ENCODE results near the gene UTP4.
"Not testable (repeated sequence)": the region's sequence is repeated elsewhere in the genome, so short reads cannot be mapped to it uniquely, and the experiment has no call there.

UTP4 gene

DNA sequence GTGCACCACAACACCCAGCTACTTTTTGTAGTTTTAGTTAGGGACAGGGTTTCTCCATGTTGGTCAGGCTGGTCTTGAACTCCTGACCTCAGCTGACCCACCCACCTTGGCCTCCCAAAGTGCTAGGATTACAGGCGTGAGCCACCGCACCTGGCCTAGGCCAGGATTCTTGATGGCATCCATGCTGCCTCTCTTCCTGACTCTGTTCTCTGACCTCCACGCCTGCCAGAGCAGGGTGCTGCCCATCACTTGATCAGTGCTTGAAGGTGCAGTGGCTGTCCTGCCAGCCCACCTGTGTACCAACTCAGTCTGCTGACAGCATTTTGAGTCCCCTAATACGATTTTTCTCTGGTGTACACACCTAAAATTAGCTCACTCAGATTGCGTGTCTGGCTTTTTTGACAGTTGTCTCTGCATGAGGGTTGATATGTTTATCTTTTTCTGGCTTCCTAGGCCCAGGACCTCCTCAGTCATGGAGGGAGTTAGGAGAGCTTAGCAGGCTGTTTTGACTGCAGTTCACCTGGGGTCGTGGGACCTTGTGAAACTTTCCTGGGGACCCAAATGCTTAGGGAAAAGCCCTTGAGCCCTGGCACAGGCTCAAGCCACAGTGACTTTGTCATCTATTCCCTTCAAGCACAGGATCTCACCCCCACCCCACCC lies 21.1 kb upstream of the UTP4 start:
- no peak for DNase-seq

- no peak for DNase-seq
Measured at GRCh38 chr16:69111876-69112230, 20.6 kb upstream of the UTP4 start.

DNA sequence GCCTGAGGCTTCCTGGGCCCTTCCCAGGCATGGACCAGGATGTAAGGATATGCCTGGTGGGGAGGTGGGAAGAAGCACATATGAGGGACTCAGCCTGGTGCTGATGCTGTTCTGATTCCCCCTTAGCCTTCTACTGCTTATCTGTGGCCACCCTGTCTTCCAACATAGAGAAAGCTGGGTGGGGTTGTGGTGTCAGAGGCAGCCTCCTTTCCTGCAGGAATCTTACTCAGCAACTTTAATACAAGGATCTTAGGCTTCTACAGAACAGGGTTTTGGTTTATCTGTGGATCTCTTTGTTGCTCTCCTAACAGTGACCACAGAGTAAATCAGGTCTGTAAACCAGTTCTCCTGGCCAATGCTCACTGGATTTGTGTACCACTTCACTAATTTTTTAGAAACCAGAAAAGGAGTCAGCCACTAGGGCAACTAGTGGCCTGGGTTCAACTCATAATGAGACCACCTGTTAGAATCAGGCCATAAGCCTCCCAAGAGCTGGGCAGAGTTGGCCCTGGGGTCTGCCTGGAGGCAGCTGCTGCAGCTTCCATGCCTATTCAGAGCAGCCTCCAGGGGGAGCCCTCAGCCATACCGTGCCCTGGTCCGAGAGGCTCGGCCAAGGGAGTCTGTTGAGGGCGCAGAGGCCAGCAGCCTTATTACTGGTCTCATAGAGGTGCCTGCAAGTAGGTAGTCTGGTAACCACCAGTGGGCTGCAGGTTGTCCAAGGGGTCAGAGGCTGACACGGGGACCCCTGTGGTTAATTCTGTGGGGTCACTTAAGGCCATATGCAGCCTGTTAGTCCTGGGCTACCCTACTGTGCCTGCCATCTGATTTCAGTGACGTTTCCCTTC lies 19.9 kb upstream of the UTP4 start:
- peak; percentile 52 for DNase-seq

GRCh38 chr16:69113216-69113615 lies 19.2 kb upstream of the UTP4 start:
- DNase-seq, result no peak

DNA sequence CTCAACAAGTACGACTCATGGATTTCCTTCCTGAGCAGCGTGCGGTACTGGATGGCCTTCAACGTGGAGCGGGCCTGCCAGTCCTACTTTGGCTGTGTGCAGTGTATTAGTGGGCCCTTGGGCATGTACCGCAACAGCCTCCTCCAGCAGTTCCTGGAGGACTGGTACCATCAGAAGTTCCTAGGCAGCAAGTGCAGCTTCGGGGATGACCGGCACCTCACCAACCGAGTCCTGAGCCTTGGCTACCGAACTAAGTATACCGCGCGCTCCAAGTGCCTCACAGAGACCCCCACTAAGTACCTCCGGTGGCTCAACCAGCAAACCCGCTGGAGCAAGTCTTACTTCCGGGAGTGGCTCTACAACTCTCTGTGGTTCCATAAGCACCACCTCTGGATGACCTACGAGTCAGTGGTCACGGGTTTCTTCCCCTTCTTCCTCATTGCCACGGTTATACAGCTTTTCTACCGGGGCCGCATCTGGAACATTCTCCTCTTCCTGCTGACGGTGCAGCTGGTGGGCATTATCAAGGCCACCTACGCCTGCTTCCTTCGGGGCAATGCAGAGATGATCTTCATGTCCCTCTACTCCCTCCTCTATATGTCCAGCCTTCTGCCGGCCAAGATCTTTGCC lies 18.0 kb upstream of the UTP4 start:
- DNase-seq, result no peak

GRCh38 chr16:69114976-69115355 lies 17.5 kb upstream of the UTP4 start:
- DNase-seq, result no peak

DNA sequence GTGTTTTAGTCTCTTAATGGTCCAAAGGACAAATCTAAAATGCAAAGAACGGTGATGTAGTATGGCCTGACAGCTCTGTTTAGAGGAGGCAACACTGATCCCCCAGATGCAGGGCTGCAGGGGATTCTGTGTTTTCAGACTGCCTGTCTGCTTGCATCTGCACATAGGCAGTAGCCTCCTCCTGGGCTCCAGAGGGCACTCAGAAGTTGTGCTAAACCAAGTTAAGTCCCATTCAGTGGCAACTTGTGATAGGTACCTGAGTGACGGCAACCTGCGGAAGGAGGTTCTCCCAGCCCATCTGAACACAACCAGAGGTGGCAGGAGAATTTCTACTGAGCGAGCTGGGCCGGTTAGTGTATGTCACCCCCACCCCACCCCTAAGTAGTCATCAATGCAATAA lies 17.1 kb upstream of the UTP4 start:
- DNase-seq, result no peak

DNA sequence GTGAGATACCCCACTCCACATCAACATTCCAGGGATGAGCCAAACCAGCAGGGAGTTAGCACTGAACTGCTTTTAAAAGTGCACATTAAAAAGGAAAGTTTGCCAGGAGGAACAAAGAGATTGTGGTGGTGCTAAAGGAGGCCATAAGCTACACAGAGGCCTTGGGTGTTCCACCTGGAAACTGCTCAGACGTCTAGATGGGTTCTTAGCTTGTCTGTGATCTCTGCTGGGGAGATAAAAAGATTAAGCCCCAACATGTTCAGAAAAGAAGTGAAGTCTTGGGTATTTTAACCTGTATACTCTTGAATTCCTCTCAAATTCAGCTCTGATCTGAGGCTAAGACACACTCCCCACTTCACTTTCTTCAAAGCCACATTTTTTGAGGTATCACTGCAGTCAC lies 16.6 kb upstream of the UTP4 start:
- DNase-seq, result no peak

GRCh38 chr16:69116256-69116875 lies 16.1 kb upstream of the UTP4 start:
- no peak for DNase-seq

DNA sequence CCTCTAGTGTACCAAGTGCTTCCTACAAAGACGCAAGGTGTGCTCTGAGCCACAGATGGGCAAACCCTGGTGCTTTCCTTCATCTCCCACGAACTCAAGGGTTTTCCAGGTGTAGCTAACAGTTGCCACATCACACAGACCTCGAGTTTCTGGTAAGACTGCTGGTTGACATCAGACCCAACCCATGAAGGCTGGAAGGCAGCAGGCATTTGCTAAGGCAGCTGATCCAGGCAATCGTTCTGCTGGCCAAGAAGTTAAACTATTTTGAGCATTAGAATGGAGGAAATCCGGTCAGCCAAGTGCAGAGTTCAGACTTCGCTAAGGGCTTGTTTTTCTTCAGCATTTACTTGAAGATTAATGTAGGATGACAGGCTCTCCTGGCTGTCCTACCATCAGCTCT lies 15.5 kb upstream of the UTP4 start:
- DNase-seq, result no peak

GRCh38 chr16:69118468-69118867 lies 14.0 kb upstream of the UTP4 start:
- no peak for DNase-seq

DNA sequence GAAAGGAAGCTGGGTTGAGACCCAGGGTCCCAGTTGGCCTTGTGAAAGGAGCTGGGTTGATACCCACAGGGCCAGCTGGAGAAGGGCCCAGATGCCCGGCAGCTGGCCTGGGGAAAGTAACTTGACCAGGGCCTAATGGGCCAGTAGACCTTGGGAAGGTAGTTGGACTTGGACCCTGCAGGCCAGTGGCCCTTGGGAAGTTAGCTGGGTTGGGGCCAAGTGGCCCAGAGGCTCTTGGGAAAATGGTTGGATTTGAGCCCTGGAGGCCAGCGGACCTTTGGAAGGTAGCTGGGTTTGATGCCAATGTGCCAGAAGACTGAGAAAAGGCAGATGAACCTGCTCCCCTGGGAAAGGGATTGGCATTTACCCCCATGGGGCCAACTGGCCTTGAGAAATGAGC lies 13.5 kb upstream of the UTP4 start:
- no peak for DNase-seq

DNA sequence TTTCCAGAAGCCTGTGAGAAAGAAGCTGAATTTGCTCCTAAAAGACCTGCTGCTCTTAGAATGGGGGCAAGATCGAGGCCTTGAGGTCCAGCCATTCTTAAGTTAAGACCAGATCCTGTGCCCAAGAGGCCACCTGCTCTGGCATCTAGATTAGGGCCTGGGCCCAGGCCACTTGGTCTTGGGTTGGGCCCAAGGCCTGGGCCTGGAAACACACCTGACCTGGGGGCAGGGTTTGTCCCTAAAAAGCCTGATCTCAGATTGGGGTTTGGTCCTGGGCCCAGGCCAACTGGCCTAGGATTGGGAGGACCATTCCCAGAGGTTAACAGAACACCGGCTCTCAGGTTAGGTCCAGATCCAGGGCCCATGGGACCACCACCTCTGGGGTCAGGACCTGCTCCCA lies 12.9 kb upstream of the UTP4 start:
- DNase-seq, result no peak

DNA sequence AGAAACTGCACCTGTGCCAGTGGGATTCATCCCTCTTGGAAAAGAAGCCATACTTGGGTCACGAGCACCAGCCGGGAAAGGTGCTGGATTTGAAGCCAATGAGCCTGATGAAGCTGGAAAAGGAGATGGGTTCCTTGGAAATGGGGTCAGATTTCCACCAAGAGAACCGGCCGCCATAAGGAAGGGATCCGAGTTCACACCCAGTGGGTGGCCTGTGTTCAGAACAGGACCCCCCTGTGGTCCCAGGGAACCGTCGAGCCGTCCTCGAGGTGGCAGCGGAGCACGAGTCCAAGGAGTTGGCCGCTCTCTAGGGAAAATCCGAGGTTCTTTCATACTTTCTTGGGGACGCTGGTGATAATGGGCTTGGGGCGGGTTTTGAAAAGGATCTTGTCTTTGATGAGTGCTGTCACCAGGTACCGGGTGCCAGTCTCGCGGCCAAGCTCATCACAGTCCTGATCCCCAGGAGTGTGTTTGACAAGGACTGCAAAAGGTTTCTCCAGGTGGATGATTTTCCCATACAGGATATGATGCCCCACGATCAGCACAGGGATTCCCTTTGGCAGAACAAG lies 12.3 kb upstream of the UTP4 start:
- DNase-seq, result no peak

GRCh38 chr16:69123910-69124309 lies 8.5 kb upstream of the UTP4 start:
- peak; percentile 38 for DNase-seq

- not testable (repeated sequence) for DNase-seq
Measured at GRCh38 chr16:69124406-69124805, 8.0 kb upstream of the UTP4 start.

DNA sequence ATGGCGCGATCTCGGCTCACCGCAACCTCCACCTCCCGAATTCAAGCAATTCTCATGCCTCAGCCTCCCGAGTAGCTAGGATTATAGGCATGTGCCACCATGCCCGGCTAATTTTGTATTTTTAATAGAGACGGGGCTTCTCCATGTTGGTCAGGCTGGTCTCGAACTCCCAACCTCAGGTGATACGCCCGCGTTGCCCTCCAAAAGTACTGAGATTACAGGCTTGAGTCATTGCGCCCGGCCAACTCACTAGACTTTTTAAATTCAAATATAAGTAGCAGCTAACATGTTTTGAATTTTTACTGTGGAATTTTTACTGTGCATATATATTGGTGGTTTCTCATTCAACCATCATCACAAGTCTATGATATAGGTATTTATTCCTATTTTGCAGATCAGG lies 7.5 kb upstream of the UTP4 start:
- DNase-seq, result not testable (repeated sequence)

GRCh38 chr16:69126221-69126620 lies 6.2 kb upstream of the UTP4 start:
- no peak for DNase-seq

DNA sequence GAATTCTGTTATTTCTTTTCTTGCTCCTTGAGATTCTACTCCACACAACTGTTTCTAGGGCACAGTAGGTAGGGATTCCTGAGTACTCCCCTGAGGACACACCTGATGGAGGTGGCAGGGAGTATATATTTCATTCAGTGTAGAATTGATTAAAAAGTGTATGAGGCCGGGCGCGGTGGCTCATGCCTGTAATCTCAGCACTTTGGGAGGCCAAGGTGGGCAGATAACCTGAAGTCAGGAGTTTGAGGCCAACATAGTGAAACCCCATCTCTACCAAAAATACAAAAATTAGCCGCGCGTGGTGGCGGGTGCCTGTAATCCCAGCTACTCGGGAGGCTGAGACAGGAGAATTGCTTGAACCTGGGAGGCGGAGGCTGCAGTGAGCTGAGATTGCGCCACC lies 5.6 kb upstream of the UTP4 start:
- not testable (repeated sequence) for DNase-seq

DNA sequence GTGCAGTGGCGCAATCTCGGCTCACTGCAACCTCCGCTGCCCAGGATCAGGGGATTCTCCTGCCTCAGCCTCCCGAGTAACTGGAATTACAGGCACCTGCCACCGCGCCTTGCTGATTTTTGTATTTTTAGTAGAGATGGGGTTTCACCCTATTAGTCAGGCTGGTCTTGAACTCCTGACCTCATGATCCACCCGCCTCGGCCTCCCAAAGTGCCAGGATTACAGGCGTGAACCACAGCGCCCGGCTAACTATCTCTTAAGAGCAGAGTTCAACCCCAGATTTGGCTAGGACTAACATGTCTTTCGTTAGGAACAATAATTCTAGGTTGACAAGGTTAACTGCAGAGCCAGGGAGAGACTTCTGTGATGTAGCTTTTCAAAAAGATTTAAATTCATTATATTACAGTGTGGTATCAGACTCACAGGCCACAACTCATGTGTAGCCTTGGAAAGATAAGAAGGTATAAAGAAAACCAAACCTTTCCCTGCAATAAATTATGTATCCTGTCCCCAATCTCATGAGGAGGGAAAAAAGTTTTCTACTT lies 4.4 kb upstream of the UTP4 start:
- no peak for DNase-seq

- DNase-seq, result no peak
Measured at GRCh38 chr16:69130461-69130860, 2.0 kb upstream of the UTP4 start.

GRCh38 chr16:69131167-69131838 lies 1.1 kb upstream of the UTP4 start:
- no peak for DNase-seq
